ENCODE data around the gene M6PR. TPM values are rescaled to one million over a fixed set of nuclear protein-coding genes. Genes with fewer than 3 reads are reported as not detected.

M6PR gene
- total and polyA plus RNA-seq, 2 of the 13 experiments (the other 11 are each of a cell fraction or from before 2014, with no cell fraction given): 98.2 to 127 TPM

DNA sequence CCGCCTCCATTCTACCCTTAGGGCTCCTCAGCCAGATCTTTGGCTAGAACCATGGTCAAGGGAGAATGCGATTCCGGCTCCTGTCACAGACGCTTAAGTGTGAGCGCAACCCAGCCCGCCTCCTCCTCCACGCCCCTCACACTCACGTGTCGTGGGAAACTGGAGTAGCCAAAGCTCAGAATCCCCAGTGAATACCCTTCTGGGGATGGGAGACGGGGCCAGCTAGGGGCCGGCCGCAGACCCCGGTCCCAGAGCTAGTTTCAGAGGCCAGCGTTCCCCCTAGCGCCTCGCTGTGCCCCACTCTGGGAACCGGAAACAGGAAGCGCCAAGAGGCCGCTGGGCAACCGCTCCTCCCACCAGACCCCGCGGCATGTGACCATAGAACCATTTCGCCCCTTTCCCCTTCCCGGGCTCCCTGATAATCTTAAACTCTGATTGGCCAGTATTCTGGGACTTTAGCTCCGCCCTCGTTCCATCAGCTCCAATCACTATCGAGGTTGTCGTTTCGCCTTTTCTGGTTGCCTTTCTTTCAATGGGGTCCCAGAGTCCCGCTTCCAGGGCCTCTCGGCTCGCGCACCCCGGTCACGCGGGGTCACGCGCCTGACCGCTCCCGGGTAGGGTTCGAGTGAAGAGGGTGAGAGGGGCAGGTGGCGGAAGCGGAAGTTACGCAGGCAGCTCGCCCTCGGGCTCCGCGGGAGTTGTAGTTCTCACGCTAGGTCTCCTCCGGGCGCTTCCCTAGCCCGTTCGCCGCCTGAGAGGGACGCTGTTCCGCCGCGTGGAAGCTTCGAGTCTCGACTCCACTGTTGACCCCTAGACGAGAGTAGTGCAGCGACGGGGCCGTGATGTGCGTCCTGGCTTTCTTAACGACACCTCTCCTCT is at the start of gene M6PR (continued):
- TF ChIP-seq SOX6 (IDR thresholded peaks at IDR 0.05): no peak
- TF ChIP-seq SOX6 (CRISPR knock-in tag; IDR thresholded peaks at IDR 0.05): peak; percentile 71; the same call in 1 of the 2 replicates
- no peak; the same call in 1 of the 2 replicates for TF ChIP-seq WIZ (CRISPR knock-in tag; IDR thresholded peaks at IDR 0.05)
- TF ChIP-seq MIER3 (CRISPR knock-in tag; IDR thresholded peaks at IDR 0.05; ENCODE audit: borderline replicate concordance): no peak; the same call in 1 of the 2 replicates
- TF ChIP-seq, protein P1, sequence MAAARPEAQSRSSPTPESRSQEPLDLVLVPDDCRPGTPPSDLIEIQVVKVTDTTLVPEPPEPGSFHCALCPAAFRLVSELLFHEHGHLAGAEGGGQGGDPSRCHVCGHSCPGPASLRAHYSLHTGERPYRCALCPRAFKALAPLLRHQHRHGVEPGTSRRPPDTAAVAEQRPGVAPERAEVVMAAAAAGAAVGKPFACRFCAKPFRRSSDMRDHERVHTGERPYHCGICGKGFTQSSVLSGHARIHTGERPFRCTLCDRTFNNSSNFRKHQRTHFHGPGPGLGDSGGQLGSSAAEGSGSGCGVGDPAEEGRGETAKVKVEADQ (CRISPR knock-in tag; IDR thresholded peaks at IDR 0.05; ENCODE audit: borderline replicate concordance): 0 out of 2 replicates have a peak, but pooled peaks have one; percentile 18
- TF ChIP-seq HNF4G (IDR thresholded peaks at IDR 0.05; ENCODE audit: borderline replicate concordance, low read depth, low read length): no peak
- no peak for TF ChIP-seq HNF4G (CRISPR knock-in tag; IDR thresholded peaks at IDR 0.05; ENCODE audit: borderline replicate concordance, low read depth)
- no peak for TF ChIP-seq ZNF577 (CRISPR knock-in tag; IDR thresholded peaks at IDR 0.05; ENCODE audit: borderline replicate concordance, low read depth)
- TF ChIP-seq DNMT3B (CRISPR knock-in tag; conservative IDR thresholded peaks at IDR 0.05): 0 out of 2 replicates have a peak, but pooled peaks have one; percentile 64
- 0 out of 2 replicates have a peak, but pooled peaks have one; percentile 53 for TF ChIP-seq DNMT1 (CRISPR knock-in tag; IDR thresholded peaks at IDR 0.05)
- TF ChIP-seq, protein P2, sequence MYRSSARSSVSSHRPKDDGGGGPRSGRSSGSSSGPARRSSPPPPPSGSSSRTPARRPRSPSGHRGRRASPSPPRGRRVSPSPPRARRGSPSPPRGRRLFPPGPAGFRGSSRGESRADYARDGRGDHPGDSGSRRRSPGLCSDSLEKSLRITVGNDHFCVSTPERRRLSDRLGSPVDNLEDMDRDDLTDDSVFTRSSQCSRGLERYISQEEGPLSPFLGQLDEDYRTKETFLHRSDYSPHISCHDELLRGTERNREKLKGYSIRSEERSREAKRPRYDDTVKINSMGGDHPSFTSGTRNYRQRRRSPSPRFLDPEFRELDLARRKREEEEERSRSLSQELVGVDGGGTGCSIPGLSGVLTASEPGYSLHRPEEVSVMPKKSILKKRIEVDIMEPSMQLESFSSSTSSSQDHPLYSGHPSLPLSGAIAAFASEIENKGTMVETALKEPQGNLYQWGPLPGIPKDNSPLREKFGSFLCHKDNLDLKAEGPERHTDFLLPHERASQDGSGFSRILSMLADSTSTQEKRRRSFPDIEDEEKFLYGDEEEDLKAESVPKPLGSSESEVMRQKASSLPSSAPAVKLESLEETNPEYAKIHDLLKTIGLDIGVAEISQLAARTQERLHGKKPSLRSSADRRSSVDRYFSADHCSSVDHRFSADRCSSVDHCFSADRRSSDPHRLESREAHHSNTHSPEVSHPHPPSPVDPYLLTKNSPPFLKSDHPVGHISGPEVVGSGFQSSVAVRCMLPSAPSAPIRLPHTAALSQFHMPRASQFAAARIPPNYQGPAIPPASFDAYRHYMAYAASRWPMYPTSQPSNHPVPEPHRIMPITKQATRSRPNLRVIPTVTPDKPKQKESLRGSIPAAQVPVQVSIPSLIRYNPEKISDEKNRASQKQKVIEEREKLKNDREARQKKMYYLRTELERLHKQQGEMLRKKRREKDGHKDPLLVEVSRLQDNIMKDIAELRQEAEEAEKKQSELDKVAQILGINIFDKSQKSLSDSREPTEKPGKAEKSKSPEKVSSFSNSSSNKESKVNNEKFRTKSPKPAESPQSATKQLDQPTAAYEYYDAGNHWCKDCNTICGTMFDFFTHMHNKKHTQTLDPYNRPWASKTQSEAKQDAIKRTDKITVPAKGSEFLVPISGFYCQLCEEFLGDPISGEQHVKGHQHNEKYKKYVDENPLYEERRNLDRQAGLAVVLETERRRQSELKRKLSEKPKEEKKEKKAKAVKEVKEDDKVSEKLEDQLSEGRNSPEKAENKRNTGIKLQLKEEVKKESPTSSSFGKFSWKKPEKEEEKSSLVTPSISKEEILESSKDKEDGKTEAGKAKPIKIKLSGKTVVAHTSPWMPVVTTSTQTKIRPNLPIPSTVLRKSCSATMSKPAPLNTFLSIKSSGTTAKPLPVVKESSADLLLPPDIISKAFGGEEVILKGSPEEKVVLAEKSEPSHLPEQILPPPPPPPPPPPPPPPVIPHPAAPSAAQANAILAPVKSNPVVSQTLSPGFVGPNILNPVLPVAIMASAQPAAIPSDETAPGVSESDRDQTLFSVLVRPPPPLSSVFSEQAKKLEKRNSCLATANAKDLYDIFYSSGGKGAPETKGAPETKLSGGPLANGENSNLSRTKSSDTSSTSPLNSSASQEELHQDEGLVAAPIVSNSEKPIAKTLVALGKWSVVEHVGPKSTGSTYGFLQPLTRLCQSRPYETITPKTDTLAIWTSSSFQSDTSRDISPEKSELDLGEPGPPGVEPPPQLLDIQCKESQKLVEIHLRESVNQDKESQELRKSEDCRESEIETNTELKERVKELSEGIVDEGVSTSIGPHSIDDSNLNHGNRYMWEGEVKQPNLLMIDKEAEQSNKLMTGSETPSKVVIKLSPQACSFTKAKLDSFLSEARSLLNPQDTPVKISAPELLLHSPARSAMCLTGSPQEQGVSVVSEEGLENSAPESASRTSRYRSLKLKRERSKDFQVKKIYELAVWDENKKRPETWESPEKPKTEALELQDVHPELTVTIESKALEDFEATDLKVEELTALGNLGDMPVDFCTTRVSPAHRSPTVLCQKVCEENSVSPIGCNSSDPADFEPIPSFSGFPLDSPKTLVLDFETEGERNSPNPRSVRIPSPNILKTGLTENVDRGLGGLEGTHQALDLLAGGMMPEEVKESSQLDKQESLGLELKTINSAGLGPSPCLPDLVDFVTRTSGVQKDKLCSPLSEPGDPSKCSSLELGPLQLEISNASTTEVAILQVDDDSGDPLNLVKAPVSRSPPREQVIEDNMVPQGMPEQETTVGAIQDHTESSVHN (CRISPR knock-in tag; IDR thresholded peaks at IDR 0.05): 0 out of 2 replicates have a peak, but pooled peaks have one; percentile 46
- TF ChIP-seq SATB2 (CRISPR knock-in tag; IDR thresholded peaks at IDR 0.05): peak; percentile 96
- TF ChIP-seq, protein P3, sequence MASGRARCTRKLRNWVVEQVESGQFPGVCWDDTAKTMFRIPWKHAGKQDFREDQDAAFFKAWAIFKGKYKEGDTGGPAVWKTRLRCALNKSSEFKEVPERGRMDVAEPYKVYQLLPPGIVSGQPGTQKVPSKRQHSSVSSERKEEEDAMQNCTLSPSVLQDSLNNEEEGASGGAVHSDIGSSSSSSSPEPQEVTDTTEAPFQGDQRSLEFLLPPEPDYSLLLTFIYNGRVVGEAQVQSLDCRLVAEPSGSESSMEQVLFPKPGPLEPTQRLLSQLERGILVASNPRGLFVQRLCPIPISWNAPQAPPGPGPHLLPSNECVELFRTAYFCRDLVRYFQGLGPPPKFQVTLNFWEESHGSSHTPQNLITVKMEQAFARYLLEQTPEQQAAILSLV (CRISPR knock-in tag; IDR thresholded peaks at IDR 0.05; ENCODE audit: borderline replicate concordance): no peak
- TF ChIP-seq CREB1 (IDR thresholded peaks at IDR 0.05): peak; percentile 89
- TF ChIP-seq CREB1 (CRISPR knock-in tag; IDR thresholded peaks at IDR 0.05): peak; percentile 99
- peak; percentile 88; the same call in 1 of the 2 replicates for TF ChIP-seq ZFP90 (CRISPR knock-in tag; IDR thresholded peaks at IDR 0.05; ENCODE audit: borderline replicate concordance)
- 0 out of 2 replicates have a peak, but pooled peaks have one; percentile 8 for TF ChIP-seq ZNF652 (CRISPR knock-in tag; IDR thresholded peaks at IDR 0.05; ENCODE audit: borderline replicate concordance, low read depth)
- no peak for TF ChIP-seq ZNF672 (CRISPR knock-in tag; IDR thresholded peaks at IDR 0.05)
- TF ChIP-seq TARDBP (CRISPR knock-in tag; IDR thresholded peaks at IDR 0.05): peak; percentile 58; the same call in 1 of the 2 replicates
- no peak for TF ChIP-seq ZNF841 (CRISPR knock-in tag; IDR thresholded peaks at IDR 0.05; ENCODE audit: borderline replicate concordance)

Data from HepG2 (cell line).